TTC549 (cell line): ENCODE results near the gene RNASE2.
"Not testable (repeated sequence)": the region's sequence is repeated elsewhere in the genome, so short reads cannot be mapped to it uniquely, and the experiment has no call there.

ENCODE experiments used
- FAIRE-seq: peaks from 2 replicates; lab custom pipeline; 2012; peaks lifted over from hg19 to GRCh38; lab: Jason Lieb, UNC

The RNASE2 gene

GRCh38 chr14:20982646-20983369, 27.5 kb downstream of the RNASE2 start:
- FAIRE-seq, result no peak

GRCh38 chr14:20985650-20986049, 30.4 kb downstream of the RNASE2 start:
- FAIRE-seq, result not testable (repeated sequence)

GRCh38 chr14:20986811-20987210, 31.5 kb downstream of the RNASE2 start:
- no peak for FAIRE-seq

- FAIRE-seq, result no peak
Observed at GRCh38 chr14:20988717-20989470, 33.6 kb downstream of the RNASE2 start.

- FAIRE-seq, result no peak
Observed at GRCh38 chr14:20989471-20989786, 34.1 kb downstream of the RNASE2 start.

- FAIRE-seq, result peak; percentile 64
Observed at GRCh38 chr14:20989787-20990600, 34.7 kb downstream of the RNASE2 start, which contains the start of gene METTL17. TSS of gene METTL17 (plus strand) at chr14:20989980. CDS start at chr14:20990003, 23 bp downstream.

GRCh38 chr14:20996521-20996920, 41.2 kb downstream of the RNASE2 start:
- no peak for FAIRE-seq

GRCh38 chr14:20997115-20997514, 41.8 kb downstream of the RNASE2 start:
- FAIRE-seq, result no peak

GRCh38 chr14:20997564-20997963, 42.3 kb downstream of the RNASE2 start:
- FAIRE-seq, result no peak

GRCh38 chr14:20998139-20998538, 42.9 kb downstream of the RNASE2 start:
- FAIRE-seq, result no peak

- no peak for FAIRE-seq
Observed at GRCh38 chr14:20998674-20999366, 43.5 kb downstream of the RNASE2 start, which contains the start of gene SLC39A2. TSS of gene SLC39A2 (plus strand) at chr14:20999293. CDS start at chr14:20999447, 154 bp downstream.

- FAIRE-seq, result no peak
Observed at GRCh38 chr14:20999591-20999990, 44.3 kb downstream of the RNASE2 start.

- FAIRE-seq, result no peak
Observed at GRCh38 chr14:21001218-21001617, 45.9 kb downstream of the RNASE2 start.

- FAIRE-seq, result no peak
Observed at GRCh38 chr14:21003788-21004346, 48.6 kb downstream of the RNASE2 start.
